Liver (tissue), 9 donors: ENCODE data around the gene VEGFB. TPM values are rescaled to one million over a fixed set of nuclear protein-coding genes. Genes with fewer than 3 reads are reported as not detected.

Experiments
- DNase-seq: peaks from one replicate; pipeline ENCODE4 v3.0.0-alpha.2; 2017; ENCODE audit warnings: low spot score
- H3K27ac ChIP-seq, 2 donors: one replicate each; pipeline ENCODE4 v1.7.0; 2013; ENCODE audit warnings: inconsistent platforms in 2 of 2, low read length in 2 of 2, control low read depth in 1 of 2, low read depth in 1 of 2, mild to moderate bottlenecking in 1 of 2
- H3K27me3 ChIP-seq, 4 donors: one replicate each; pipeline versions ENCODE4 v1.6.1 to v1.7.0; 2013; ENCODE audit warnings: low read length in 3 of 4, inconsistent platforms in 1 of 4, mild to moderate bottlenecking in 1 of 4, moderate library complexity in 1 of 4; ENCODE audit not compliant: control insufficient read depth in 4 of 4, insufficient read depth in 4 of 4
- H3K36me3 ChIP-seq, 4 donors: one replicate each; pipeline versions ENCODE4 v1.6.1 to v1.7.0; 2013; ENCODE audit warnings: low read length in 3 of 4, mild to moderate bottlenecking in 3 of 4, low read depth in 1 of 4, moderate library complexity in 1 of 4; ENCODE audit not compliant: control insufficient read depth in 4 of 4, insufficient read depth in 3 of 4
- H3K4me1 ChIP-seq, 4 donors: one replicate each; pipeline versions ENCODE4 v1.6.1 to v1.7.0; 2013; ENCODE audit warnings: low read length in 3 of 4, mild to moderate bottlenecking in 3 of 4, moderate library complexity in 1 of 4; ENCODE audit not compliant: control insufficient read depth in 4 of 4, insufficient read depth in 4 of 4
- H3K4me3 ChIP-seq, 3 donors: one replicate each; pipeline versions ENCODE4 v1.6.1 to v1.7.0; 2013; ENCODE audit warnings: low read length in 3 of 3, control low read depth in 1 of 3, low read depth in 1 of 3, mild to moderate bottlenecking in 1 of 3
- H3K9ac ChIP-seq, 2 donors: one replicate each; pipeline ENCODE4 v1.7.0; 2013; ENCODE audit warnings: low read length in 2 of 2, mild to moderate bottlenecking in 2 of 2, moderate library complexity in 2 of 2, control low read depth in 1 of 2, low read depth in 1 of 2
- H3K9me3 ChIP-seq, 4 donors: one replicate each; pipeline versions ENCODE4 v1.6.1 to v1.7.0; 2013; ENCODE audit warnings: low read length in 3 of 4; ENCODE audit not compliant: control insufficient read depth in 4 of 4
- EGR1 ChIP-seq, 2 donors: IDR thresholded peaks; 2 replicates each; pipeline ENCODE4 v1.6.1; 2016 to 2018; ENCODE audit warnings: antibody characterized with exemption in 2 of 2, low read depth in 2 of 2
- FOXA1 ChIP-seq: IDR thresholded peaks from 2 replicates; pipeline ENCODE4 v1.6.1; 2016; ENCODE audit warnings: antibody characterized with exemption
- FOXA2 ChIP-seq: IDR thresholded peaks from 2 replicates; pipeline ENCODE4 v1.6.1; 2016; ENCODE audit warnings: antibody characterized with exemption
- GABPA ChIP-seq, 2 donors: IDR thresholded peaks in 1 of 2; conservative IDR thresholded peaks in 1 of 2; 2 replicates each; pipeline ENCODE4 v1.6.1; 2016; ENCODE audit warnings: antibody characterized with exemption in 2 of 2, mild to moderate bottlenecking in 1 of 2, moderate library complexity in 1 of 2
- HNF4A ChIP-seq, 2 donors: conservative IDR thresholded peaks; 2 replicates each; pipeline ENCODE4 v1.6.1; 2016; ENCODE audit warnings: antibody characterized with exemption in 2 of 2, mild to moderate bottlenecking in 2 of 2
- HNF4G ChIP-seq: IDR thresholded peaks from 2 replicates; pipeline ENCODE4 v1.6.1; 2016; ENCODE audit warnings: antibody characterized with exemption
- JUND ChIP-seq, 2 donors: IDR thresholded peaks; 2 replicates each; pipeline ENCODE4 v1.6.1; 2016; ENCODE audit warnings: antibody characterized with exemption in 2 of 2
- NR2F2 ChIP-seq: IDR thresholded peaks from 2 replicates; pipeline ENCODE4 v1.6.1; 2016; ENCODE audit warnings: antibody characterized with exemption
- RAD21 ChIP-seq, 2 donors: IDR thresholded peaks; 2 replicates each; pipeline ENCODE4 v1.6.1; 2016; ENCODE audit warnings: antibody characterized with exemption in 2 of 2, mild to moderate bottlenecking in 2 of 2
- RXRA ChIP-seq, 2 donors: IDR thresholded peaks; 2 replicates each; pipeline ENCODE4 v1.6.1; 2017 to 2018; ENCODE audit warnings: antibody characterized with exemption in 2 of 2, mild to moderate bottlenecking in 1 of 2
- SP1 ChIP-seq: IDR thresholded peaks from 2 replicates; pipeline ENCODE4 v1.6.1; 2018; ENCODE audit warnings: antibody characterized with exemption, mild to moderate bottlenecking
- TAF1 ChIP-seq: conservative IDR thresholded peaks from 2 replicates; pipeline ENCODE4 v1.6.1; 2016; ENCODE audit warnings: antibody characterized with exemption, mild to moderate bottlenecking
- YY1 ChIP-seq: IDR thresholded peaks from 2 replicates; pipeline ENCODE4 v1.6.1; 2016; ENCODE audit warnings: antibody characterized with exemption, mild to moderate bottlenecking
- WGBS: extraction: QIAGEN DNeasy Blood & Tissue Kit; methylation state at CpG from one replicate; pipeline ENCODE4 v1.1.7; 2013; 5-methylcytosine and 5-hydroxymethylcytosine counted together
- polyA plus RNA-seq, 2 donors: library from polyadenylated mRNA; stranded (reverse) in 1 of 2; unstranded in 1 of 2; fragments of 200-250 nt in 1 of 2; fragments of >200 nt in 1 of 2; fragmentation: Nextera tagmentation in 1 of 2; extraction: Ambion mirVana in 1 of 2; gene quantifications; one replicate each; pipeline versions ENCODE4 v1.2.1 to v1.2.3, GENCODE V29; 2013 to 2015
- total RNA-seq, 2 donors: library from RNA; depleted of rRNA; stranded (reverse); fragments of >200 nt; gene quantifications; one replicate each; pipeline ENCODE4 v1.2.3, GENCODE V29; 2014
- TF ChIP-seq, protein P1 (sequence below): fragments of 150-350 bp; IDR thresholded peaks from 2 replicates; pipeline ENCODE4 v1.5.1; 2017; ENCODE audit warnings: improper control_type of control experiment, low read depth, low read length; ENCODE audit not compliant: missing input control
- TF ChIP-seq, protein P2 (sequence below): IDR thresholded peaks from 2 replicates; pipeline ENCODE4 v1.6.1; 2016; ENCODE audit warnings: antibody characterized with exemption, mild to moderate bottlenecking
- TF ChIP-seq, protein P3 (sequence below): IDR thresholded peaks from 2 replicates; pipeline ENCODE4 v1.6.1; 2016; ENCODE audit warnings: antibody characterized with exemption
- TF ChIP-seq, protein P4 (sequence below): IDR thresholded peaks from 2 replicates; pipeline ENCODE4 v1.6.1; 2016; ENCODE audit warnings: antibody characterized with exemption
- TF ChIP-seq, protein P5 (sequence below): IDR thresholded peaks from 2 replicates; pipeline ENCODE4 v1.6.1; 2016; ENCODE audit warnings: antibody characterized with exemption
- donor health status: healthy.
- donor health status: healthy.
- donor health status: healthy.
- donor health status: healthy.
- donor health status: healthy.

Gene VEGFB
- total and polyA plus RNA-seq, 4 donors = 3.6 to 17.3 (median 10.7) TPM

DNA sequence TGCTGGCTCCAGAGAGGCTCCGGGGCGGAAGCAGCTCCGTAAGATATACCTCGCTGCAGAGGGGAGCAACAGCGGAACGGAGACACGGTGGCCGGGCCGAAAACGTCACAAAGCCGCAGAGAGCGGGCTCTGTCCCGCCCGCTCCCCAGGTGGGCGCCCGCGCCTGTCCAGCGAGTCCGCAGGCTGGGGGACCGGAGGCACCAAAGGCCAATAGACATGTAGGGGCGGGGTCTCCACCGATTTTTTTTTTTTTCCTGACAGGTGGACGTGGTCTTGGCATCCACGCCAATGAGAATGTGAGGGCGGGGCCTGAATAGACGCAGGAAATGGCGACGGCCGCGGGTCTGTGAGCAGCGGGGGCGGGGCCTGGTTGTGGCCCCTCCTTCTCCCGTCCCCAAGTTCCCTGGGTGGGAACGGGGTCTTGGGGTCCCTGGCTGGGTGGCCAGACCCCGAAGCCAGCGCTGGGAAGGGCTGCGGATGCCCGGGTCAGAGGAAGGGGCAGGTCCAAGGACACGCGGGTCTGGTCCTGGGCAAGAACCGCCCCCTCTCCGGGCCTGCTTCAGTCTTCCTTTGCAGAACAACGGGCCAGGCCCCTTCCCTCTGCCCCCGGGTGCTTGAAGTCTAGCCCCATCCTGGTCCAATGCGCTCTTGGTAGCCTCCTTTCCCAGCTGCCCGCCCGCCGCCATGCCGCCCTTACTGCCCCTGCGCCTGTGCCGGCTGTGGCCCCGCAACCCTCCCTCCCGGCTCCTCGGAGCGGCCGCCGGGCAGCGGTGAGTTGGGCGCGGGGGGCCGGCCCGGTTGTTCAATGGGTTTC is 4.0 kb upstream of the VEGFB start, which contains the start of gene DNAJC4:
Gene DNAJC4, plus strand, starts transcription at position 378 of the 814 bp plus-strand sequence. Its CDS starts 307 bp downstream, at position 685.
- no peaks in the 10 kb centered on the region for H3K27me3 ChIP-seq
- H3K4me3 ChIP-seq = peak within 1 kb of the TSS; percentile 67 to 79 (median 79)
- peak within 1 kb of the TSS; percentile 88 to 92 for H3K27ac ChIP-seq
- DNase-seq = peak; percentile 90
- no peaks in the 10 kb centered on the region for H3K9me3 ChIP-seq
- H3K36me3 ChIP-seq = no peaks in the 10 kb centered on the region
- WGBS = under 1% methylated on average over 62 of the region's 62 CpGs
- H3K9ac ChIP-seq = peak within 1 kb of the TSS; percentile 51 to 80
- peak; percentile 69 for TF ChIP-seq SP1
- peak in 1 of 2 donors; percentile 75 for TF ChIP-seq GABPA (IDR thresholded peaks at IDR 0.05 in 1 of 2, conservative IDR thresholded peaks at IDR 0.05 in 1 of 2)
- TF ChIP-seq RAD21 (IDR thresholded peaks at IDR 0.05) = peak in 1 of 2 donors; percentile 22
- TF ChIP-seq, protein P1, sequence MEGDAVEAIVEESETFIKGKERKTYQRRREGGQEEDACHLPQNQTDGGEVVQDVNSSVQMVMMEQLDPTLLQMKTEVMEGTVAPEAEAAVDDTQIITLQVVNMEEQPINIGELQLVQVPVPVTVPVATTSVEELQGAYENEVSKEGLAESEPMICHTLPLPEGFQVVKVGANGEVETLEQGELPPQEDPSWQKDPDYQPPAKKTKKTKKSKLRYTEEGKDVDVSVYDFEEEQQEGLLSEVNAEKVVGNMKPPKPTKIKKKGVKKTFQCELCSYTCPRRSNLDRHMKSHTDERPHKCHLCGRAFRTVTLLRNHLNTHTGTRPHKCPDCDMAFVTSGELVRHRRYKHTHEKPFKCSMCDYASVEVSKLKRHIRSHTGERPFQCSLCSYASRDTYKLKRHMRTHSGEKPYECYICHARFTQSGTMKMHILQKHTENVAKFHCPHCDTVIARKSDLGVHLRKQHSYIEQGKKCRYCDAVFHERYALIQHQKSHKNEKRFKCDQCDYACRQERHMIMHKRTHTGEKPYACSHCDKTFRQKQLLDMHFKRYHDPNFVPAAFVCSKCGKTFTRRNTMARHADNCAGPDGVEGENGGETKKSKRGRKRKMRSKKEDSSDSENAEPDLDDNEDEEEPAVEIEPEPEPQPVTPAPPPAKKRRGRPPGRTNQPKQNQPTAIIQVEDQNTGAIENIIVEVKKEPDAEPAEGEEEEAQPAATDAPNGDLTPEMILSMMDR = no peak
- TF ChIP-seq RXRA (IDR thresholded peaks at IDR 0.05) = peak; percentile 20 to 23
- TF ChIP-seq, protein P2, sequence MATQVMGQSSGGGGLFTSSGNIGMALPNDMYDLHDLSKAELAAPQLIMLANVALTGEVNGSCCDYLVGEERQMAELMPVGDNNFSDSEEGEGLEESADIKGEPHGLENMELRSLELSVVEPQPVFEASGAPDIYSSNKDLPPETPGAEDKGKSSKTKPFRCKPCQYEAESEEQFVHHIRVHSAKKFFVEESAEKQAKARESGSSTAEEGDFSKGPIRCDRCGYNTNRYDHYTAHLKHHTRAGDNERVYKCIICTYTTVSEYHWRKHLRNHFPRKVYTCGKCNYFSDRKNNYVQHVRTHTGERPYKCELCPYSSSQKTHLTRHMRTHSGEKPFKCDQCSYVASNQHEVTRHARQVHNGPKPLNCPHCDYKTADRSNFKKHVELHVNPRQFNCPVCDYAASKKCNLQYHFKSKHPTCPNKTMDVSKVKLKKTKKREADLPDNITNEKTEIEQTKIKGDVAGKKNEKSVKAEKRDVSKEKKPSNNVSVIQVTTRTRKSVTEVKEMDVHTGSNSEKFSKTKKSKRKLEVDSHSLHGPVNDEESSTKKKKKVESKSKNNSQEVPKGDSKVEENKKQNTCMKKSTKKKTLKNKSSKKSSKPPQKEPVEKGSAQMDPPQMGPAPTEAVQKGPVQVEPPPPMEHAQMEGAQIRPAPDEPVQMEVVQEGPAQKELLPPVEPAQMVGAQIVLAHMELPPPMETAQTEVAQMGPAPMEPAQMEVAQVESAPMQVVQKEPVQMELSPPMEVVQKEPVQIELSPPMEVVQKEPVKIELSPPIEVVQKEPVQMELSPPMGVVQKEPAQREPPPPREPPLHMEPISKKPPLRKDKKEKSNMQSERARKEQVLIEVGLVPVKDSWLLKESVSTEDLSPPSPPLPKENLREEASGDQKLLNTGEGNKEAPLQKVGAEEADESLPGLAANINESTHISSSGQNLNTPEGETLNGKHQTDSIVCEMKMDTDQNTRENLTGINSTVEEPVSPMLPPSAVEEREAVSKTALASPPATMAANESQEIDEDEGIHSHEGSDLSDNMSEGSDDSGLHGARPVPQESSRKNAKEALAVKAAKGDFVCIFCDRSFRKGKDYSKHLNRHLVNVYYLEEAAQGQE = peak; percentile 15
- peak; percentile 9 to 19 for TF ChIP-seq HNF4A (conservative IDR thresholded peaks at IDR 0.05)
- TF ChIP-seq FOXA1 = peak; percentile 18
- TF ChIP-seq, protein P3, sequence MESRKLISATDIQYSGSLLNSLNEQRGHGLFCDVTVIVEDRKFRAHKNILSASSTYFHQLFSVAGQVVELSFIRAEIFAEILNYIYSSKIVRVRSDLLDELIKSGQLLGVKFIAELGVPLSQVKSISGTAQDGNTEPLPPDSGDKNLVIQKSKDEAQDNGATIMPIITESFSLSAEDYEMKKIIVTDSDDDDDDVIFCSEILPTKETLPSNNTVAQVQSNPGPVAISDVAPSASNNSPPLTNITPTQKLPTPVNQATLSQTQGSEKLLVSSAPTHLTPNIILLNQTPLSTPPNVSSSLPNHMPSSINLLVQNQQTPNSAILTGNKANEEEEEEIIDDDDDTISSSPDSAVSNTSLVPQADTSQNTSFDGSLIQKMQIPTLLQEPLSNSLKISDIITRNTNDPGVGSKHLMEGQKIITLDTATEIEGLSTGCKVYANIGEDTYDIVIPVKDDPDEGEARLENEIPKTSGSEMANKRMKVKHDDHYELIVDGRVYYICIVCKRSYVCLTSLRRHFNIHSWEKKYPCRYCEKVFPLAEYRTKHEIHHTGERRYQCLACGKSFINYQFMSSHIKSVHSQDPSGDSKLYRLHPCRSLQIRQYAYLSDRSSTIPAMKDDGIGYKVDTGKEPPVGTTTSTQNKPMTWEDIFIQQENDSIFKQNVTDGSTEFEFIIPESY = no peak
- TF ChIP-seq JUND (IDR thresholded peaks at IDR 0.05) = no peak
- TF ChIP-seq, protein P4, sequence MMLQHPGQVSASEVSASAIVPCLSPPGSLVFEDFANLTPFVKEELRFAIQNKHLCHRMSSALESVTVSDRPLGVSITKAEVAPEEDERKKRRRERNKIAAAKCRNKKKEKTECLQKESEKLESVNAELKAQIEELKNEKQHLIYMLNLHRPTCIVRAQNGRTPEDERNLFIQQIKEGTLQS = no peak
- peak; percentile 95 for TF ChIP-seq YY1
- TF ChIP-seq TAF1 = no peak
- no peak for TF ChIP-seq HNF4G
- TF ChIP-seq FOXA2 = no peak
- TF ChIP-seq, protein P5, sequence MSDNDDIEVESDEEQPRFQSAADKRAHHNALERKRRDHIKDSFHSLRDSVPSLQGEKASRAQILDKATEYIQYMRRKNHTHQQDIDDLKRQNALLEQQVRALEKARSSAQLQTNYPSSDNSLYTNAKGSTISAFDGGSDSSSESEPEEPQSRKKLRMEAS = no peak
- no peak for TF ChIP-seq EGR1 (IDR thresholded peaks at IDR 0.05; ENCODE audit: low read depth in 2 of 2)
- TF ChIP-seq NR2F2 = no peak
- peaks cover 18 to 51% (median 33%) of the 10 kb centered on the region in 4 donors for H3K4me1 ChIP-seq
